Hippocampal formation (tissue), 2 donors: ENCODE measurements around the gene TRPC1.
"Not testable (repeated sequence)": the region's sequence is repeated elsewhere in the genome, so short reads cannot be mapped to it uniquely, and the experiment has no call there.

Experiments
- DNase-seq, 2 donors: peaks; one replicate each; lab custom pipeline; 2025; lab: John Stamatoyannopoulos, UW

Gene TRPC1

DNA sequence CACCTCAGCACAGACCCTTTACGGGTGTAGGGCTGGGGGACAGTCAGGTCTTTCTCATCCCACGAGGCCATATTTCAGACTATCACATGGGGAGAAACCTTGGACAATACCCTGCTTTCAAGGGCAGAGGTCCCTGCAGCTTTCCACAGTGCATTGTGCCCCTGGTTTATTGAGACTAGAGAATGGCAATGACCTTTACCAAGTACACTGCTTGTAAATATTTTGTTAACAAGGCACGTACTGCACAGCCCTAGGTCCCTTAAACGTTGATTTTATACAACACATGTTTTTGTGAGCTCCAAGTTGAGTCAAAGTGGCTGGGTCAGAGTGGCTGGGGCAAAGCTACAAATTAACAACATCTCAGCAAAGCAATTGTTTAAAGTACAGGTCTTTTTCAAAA is 28.8 kb downstream of the TRPC1 start:
- not testable (repeated sequence) for DNase-seq

DNA sequence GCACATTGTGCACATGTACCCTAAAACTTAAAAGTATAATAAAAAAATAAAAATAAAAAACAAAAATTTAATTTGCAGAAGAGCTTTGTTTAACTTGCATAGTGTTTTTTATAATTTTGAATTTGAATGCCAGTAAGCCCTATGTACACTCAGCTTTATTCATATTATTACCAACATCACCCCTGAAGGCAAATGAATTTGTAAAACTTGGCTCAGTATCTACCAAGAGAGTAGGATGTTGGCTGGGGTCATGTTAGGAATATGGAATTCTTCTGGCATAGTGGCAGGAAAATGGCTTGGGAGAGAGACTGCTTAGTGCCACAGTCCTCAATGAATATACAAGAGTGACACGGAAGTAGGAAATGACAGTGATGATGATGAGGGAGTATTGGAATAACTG is 30.7 kb downstream of the TRPC1 start:
- DNase-seq: no peak

DNA sequence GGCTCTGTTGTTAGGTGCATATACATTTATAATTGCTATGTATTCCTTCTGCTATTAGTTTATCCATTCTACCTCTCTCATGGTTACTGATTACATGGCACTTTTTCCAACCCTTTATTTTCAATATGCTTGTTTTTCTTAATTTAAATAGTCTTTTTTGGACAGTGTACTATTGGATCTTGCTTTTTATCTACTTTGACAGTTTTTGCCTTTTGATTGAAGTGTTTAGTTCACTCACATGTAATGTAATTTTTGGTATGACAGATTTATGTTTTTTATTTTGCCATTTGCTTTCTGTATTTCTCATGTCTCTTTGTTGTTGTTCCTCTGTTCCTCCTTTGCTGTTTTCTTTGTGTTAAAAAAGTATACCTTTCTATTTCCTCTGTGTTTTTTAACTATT is 44.5 kb downstream of the TRPC1 start:
- DNase-seq: no peak

DNA sequence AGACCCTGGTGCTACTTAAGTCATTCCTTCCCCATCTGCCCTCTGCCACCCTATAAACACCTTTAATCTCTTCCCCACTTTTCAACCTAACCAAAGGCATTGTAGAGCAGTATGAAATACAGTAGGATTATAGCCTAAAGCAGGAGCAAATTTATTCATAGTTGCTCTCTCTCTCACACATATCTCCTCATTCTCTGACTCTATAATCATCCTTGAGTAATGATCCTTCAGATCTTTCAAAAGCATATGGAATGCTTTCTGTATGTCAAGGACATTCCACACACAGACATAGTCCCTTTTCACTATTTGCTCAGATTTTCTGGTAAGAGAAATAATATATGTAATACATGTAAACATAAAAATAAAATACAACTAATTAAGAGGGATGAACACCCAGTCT is 54.1 kb downstream of the TRPC1 start:
- DNase-seq: no peak

DNA sequence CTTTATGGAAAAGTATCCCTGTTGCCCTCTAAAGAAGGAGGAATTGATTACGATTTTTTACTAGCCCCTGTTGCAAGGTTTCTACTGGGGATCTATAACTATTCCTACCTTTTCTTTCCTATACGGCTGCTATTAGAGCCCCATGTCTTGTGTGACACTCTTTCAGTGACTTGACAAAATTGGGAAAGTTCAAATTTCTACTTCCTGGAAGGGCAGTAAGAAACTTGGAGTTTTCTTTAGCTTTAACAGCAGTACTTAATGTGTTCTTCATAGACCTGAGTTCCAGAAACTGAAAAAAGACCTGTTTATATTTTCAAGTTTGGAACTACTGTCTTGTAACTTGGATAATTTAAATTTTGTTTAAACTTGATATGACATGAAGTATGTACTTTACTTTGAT is 54.7 kb downstream of the TRPC1 start:
- no peak for DNase-seq

DNA sequence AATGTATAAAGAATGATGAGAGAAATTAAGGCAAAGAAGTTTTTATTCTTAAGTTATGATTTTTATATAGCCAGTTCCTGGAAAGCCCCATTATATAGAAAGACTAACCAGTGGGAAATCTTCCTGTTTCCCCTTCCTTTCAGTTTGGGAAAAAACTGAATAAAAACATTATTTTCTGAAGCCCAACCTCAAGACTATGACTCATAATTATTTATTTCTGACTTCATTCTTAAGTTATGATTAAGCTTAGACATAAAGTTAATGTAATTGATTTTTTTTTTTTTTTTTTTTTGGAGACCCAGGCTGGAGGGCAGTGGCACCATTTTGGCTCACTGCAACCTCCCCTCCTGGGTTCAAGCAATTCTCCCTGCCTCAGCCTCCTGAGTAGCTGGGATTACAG is 55.8 kb downstream of the TRPC1 start:
- no peak for DNase-seq

DNA sequence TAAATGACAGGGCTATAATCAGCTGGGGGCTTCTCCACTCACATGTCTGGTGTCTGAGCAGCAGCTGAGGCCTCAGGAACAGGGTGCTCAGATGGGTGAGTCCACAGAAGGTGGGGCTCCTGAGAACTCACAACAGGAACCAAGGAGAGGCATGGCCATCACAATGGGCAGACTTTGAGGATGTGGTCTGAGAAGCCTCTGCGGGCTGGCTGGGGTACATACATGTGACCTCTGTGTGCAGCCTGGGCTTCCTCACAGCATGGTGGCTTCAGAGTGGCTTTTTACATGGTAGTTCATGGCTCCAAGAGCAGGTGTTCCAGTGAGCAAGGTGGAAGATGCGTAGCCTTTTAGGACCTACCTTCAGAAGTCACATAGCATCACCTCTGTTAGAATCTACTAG is 58.8 kb downstream of the TRPC1 start:
- no peak for DNase-seq

DNA sequence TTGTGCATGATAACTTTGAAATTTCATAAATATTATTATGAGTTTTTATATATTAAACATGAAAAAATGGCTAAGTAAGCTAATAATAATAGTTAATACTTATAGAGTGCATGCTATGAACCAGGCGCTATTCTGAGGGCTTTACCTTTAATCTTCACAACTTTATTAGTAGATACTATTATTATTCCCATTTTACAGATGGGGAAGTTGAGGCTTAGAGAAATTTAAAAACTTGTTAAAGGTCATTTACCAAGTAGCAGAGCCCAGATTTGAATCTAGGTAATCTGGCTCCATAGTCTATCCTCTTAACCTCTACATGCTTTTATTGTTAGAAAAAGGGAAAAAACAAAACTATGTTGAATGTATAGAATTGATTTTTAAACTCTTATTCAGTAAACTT is 60.4 kb downstream of the TRPC1 start:
- DNase-seq: no peak

DNA sequence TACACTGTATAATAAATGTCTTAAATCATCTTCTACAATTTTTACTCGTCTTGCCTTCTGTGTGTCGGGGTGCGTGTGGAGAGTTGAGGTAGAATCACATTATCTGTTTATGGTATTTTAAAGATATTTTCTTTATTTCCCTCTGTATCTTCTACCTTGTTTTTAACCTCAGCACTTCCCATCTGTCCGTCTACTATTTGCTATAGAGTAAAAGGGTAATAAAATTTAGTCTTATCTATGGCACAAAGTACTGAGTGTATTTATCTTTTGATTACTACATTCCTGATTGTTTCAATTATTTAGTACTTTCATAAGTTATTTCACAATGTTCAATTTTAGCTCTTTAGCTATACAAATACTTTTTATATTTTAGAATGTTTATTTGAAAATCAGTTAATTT is 62.2 kb downstream of the TRPC1 start:
- DNase-seq: no peak

DNA sequence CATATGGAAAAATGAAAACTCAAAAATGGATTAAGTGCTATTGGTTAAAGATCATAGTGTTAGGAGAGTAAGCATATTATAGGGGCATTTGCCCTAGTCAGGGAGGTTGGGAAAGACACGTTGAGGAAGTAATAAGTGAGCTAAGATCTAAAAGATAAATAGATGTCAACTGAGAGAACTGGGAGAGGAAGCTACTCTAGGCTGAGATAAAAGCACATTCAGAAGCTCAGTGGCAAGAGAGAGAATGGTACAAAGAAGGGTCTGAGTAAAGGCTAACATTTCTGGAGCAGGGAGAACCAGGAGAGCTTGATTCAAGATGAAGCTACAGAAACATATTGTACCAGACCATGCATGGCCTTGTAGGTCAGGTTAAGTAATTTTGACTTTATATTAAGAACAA is 63.9 kb downstream of the TRPC1 start:
- DNase-seq: no peak

DNA sequence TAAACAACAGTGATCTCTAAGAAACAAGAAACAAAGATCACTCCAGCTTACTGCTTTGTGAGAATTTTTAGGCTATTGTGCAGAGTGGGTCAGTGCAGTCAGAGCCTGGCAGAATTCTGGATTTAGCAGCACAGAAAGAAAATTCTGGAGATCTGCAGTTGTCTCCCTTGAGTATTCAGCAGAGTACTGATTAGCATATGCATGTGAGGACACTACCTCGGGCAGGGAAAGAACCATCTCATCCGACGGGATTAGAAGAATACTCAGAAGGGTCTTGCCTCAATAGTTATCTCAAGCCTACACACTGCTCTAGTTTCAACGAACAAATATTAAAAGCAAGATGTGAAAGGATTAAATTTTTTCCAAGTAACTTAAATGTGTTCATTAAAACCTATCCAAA is 70.7 kb downstream of the TRPC1 start:
- DNase-seq: no peak

DNA sequence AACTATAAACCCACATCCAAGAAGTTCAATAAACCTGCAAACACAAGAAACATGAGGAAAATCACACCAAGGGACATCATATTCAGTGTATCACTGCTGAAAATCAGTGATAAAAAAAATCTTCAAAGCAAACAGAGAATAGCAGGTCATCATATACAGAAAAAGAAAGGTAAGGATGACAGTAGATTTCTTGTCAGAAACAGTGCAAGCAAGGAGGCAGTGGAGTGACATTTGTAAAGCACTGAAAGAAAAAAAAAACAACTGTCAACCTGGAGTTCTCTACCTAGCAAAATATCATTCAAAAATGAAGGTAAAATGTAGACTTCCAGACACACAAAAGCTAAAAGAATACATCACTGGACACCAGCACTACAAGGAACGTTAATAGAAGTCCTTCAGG is 71.5 kb downstream of the TRPC1 start:
- DNase-seq: no peak

DNA sequence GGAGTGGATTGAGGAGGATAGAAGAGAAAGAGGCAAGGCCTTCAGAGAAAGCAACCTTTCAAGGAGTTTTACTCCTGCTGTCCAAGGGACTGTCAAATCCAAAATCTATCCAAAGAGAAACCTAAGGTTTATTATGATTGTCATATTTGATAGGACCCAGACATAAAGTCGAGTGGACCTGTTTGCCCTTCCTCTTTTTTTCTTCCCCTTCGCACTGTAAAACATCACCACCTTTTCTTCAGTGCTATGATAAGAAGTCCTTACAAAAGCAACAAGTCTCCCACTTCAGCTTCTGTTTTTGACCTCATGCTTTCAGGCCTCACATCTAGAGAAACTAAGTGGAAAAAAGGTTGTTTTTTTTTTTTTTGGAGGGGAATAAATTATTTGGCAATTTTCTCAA is 73.0 kb downstream of the TRPC1 start:
- DNase-seq: no peak

DNA sequence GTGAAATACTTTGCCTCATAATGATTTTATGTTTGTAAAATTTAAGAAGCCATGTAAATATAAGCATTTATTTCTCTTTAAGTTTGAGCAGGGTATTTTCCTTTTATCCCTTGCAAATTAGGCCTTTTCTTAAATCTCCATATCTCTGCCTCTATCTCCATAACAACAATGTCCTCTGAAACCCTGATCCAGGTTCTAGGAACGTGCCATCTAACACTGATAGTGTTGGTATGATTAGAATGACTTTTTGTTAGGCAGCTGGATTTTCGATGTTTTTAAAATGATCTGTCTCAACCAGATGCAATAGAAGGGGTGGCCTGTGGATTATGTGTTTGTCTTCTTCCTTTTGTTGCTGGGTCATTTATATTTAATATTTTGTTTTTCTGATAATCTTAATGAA is 77.9 kb downstream of the TRPC1 start:
- no peak for DNase-seq

DNA sequence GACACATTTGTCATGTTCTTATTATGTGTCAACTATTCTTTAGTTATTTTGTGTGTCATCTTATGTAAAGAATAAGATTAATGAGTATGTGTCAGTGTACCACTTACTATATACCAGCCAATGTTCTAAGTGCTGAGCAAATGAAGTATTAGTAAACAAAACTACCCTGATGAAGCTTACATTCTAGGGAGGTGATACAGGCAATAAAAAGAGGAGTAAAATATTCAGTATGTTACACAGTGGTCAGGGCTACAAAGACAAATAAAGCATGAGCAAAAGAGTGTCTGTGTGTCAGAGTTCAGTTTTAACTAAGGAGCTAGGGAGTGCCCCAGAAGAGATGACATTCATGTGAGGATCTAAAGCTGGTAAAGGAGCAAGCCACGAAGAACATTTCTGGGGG is 79.1 kb downstream of the TRPC1 start:
- DNase-seq: no peak

DNA sequence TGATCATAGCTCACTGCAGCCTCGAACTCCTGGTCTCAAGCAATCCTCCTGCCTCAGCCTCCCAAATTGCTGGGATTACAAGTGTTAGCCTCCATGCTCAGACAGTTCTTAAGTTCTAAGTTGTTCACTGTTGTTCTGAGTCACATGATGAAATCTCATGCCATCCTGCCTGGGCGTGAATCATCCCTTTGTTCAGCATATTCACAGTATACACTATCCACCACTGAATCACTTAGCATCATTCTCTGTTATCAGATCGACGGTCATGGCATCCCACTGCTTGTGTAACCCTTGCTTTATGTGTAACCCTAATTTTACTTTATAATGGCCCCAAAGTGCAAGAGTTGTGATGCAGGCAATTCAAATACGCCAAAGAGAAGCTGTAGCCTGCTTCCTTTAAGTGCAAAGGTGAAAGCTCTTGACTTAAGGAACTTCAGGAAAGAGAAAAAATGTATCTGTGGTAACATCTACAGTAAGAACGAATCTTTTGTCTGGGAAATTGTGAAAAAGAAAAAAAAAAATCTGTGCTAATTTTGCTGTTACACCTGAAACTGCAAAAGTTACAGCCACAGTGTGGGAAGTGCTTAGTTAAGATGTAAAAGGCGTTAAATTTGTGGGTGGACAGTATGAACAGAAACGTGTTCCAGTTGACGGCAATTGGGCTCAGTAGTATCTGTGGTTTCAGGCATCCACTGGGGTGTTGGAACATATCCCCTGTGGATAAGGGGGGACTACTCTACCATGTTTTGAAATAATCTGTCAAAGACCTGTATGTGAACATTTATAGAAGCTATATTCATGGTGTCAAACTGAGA is 84.5 kb downstream of the TRPC1 start:
- no peak for DNase-seq

DNA sequence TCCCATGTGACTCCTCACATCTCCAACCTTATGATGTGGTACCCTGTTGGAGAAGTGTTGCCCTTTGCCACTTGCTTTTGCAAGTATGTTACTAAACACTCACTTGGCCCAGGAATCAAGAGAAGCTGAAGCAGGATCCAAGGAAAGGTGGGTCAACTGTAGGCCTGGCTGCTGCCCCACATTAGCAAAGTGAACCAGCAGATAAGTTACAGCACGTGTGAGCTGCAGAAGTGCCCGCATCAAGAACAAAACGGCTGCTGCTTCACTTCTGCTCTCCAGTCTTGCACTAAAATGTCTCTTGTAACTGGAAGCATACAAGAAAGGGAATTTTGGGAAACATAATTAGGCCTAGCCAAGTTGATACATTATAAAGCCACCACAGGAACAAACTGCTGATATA is 85.4 kb downstream of the TRPC1 start:
- no peak for DNase-seq

DNA sequence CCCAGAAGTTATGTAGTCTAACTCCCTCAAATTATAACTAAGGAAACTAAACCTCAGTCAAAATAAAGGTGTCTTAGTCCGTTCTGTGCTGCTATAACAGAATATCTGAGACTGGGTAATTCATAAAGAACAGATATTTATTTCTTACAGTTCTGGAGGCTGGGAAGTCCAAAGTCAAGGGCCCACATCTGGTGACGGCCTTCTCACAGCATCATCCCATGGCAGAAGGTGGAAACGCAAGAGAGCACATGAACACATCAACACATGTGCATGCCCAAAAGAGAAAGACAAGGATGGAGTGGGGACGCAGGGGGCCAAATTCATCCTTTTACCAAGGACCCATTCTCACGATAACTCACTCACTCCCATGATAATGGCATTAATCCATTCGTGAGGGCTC is 92.0 kb downstream of the TRPC1 start:
- DNase-seq: no peak

DNA sequence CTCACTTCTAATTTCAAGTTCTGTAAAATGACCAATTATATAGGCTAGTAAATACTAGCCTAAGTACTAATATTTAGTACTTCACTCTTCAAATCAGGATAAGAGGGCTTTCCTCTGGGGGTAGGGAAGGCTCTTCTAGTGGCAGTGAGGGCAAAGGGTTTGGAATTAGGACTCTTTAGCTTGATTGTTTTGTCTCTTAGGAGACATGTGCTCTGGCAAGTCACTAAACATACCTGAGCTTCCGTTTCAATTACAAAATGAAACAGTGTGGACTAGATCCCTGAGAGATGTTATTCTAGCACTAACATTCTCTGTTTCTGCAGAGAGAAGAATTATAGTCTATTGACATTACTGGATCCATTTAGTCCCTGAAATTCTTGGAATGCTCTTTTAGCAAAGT is 93.5 kb downstream of the TRPC1 start:
- DNase-seq: no peak

DNA sequence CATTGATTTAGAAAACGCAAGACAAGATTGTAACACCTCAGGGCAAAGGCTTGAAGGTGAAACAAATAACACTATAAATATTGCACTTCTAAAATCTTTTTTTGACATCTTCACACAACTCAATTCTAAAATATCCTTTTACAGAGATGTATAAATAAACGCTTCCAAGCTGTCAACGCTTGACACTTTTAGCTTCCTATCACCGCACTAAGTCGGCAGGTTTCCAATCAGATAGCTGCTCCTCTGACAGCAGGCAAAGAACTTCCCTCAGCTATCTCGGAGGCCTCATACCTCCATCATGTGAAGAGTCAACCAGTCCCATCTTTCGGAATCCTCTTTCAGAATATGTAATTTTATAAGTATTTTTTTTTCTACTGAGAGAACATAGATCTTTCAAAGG is 94.1 kb downstream of the TRPC1 start:
- no peak for DNase-seq

DNA sequence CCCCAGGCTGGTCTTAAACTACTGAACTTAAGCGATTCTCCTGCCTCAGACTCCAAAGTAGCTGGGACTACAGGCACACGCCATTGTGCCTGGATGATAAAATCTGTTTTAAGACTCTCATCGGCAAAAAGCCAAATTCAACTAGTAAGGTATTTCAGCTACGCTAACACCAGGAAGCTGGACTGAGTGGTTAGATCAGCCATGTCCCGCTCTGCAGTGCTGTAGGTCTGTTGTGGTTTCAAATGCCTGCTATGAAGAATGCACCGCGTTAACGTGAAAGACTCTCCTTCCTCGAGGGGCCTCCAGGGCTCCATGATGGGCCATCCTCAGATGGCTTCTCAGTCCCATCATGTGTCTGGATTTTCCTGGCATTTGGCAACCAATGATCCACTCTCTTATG is 94.8 kb downstream of the TRPC1 start:
- no peak for DNase-seq

DNA sequence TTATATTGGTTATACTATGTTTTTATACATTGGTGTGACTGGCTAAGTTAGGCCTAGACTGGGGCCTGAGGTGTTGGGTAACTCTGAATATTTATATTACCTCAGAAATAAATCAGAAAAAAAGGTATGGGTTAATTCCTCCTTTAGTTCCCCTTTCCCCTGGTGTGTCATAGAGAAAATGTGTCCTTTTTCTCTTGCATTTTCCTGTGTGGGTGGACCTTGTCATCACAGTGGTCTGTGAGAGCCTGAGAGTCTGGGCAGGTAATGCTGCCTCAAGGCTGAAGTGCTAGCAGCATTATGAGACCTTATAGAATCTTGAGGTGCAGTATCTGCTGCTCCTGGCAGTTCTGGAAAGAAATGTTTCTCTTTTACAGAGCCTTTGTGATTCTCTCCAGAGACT is 95.3 kb downstream of the TRPC1 start:
- no peak for DNase-seq

DNA sequence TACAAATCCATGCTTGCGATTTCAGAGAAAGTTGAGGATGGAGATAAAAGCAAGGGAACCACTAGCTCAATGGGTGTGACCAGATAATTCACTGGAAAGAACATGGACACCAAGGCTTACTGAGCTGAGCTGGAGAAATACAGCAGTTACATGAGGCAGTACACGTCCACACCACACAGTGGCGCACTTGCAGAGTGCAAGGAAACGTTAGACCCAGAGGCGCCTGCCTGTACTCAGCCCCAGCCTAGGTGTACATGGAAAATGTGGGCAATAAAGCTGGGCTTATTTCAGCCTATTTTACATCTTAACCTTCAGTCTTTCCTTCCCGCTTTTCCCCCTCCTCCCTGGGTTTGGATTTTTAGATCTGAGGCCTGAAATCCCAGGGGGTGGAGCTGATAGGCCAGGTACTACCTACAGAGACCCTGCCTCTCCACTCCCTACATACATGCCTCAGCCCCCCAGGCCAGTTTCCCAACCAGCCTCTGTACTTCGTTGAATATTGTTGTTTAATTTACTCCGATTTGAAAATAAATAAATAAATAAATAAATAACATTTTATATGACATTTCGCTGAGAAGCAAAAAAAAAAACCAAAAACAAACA is 105.0 kb downstream of the TRPC1 start:
- peak; percentile 56 for DNase-seq

DNA sequence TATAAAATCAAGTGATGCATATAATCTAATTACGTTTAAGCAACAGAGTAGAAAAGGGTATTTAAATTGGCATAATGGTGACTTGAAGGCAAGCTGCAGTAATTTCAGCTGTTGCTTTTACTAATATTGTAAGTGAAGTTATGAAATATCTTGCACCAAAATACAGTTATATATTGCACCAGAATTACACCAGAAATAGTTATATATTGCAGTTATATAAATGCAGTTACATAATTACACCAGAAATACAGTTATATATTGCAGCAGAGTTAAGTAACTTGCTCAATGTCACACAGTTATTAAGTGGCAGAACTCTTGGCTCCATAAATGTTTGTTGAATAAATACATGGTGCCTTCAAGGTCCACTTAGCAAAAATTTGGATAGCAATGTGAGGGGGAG is 113.7 kb downstream of the TRPC1 start:
- no peak for DNase-seq
